ENCODE measurements around the gene CSNK2A2.

CSNK2A2 gene

DNA sequence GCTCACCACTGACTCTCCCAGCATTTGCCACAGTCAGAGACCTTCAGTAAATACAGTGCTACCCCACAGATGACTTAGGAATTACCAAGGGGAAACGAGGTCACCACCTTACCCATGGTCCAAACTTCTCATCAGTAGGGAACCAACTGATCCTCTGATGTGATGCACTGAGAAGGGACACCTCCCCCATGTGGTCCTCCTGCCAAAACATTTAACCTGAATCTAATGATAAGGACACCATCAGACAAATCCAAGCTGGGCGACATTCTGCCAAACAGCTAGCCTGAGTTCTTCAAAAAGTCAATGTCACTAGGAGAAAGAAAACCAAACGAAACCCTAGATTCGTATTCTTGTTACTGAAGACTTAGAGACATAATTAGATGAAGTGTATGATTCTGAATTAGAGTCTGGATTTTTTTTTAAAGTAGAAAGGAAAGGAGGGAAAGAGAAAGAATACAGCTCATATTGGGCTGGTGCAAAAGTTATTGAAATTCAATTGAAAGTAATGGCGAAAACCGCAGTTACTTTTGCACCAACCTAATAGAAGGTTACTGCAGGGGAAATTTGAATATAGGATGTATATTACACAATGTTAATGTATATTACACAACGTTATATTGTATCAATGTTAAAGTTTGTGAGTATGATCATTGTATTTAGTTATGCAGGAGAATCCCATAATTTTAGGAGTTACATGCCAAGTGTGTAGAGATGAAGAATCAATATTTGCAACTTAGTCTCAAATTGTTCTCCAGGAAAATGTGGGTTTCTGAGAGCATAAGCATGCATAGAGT is 2.3 kb upstream of the CSNK2A2 start:
- no peak overlapping the region for H3K27ac ChIP-seq (ENCODE audit: insufficient read depth, low read length, poor library complexity, severe bottlenecking)
- no peak for DNase-seq

DNA sequence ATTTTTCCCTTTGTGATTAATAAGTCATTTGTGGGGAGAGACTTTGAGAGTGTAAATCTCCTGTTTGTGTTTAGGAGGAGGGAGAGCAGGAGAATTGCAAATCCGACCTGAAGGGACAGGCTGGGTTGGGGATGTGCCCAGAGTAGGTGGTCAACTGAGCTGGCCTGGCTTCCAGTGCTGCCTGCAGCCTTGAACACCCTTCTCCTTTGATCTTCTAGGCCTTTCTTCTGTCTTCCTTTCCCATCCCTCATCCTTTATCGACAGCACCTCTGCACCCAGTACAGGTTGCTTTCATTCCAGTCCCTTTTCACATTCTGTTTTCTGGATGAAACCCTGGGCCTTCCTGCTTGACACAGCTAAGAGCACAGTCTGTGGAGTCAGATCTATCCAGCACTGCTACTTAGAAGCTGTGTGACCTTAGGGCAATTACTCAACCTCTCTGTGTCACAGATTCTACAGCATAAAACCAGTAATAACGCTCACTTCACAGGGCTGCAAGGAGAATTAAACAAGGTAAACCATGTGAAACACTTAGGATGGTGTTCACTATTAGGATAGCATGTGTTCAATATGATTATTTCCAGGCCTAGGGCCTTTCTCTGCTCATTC is 1.0 kb upstream of the CSNK2A2 start:
- H3K36me3 ChIP-seq (ENCODE audit: control insufficient read depth, insufficient read depth, low read length), result peaks cover 5% of the 10 kb centered on the region
- H3K4me1 ChIP-seq (ENCODE audit: control insufficient read depth, insufficient read depth, low read length, poor library complexity, severe bottlenecking), result peaks cover 17% of the 10 kb centered on the region
- H3K4me3 ChIP-seq (ENCODE audit: insufficient read depth, low read depth, low read length, poor library complexity, severe bottlenecking), result no peak overlapping the region
- peaks cover 2% of the 10 kb centered on the region for H3K27me3 ChIP-seq (replicated peaks; ENCODE audit: control insufficient read depth, insufficient read depth, low read length, poor library complexity, severe bottlenecking)
- no peaks in the 10 kb centered on the region for H3K9me3 ChIP-seq (ENCODE audit: control insufficient read depth, low read length)
- DNase-seq, result no peak
- no peak overlapping the region for H3K27ac ChIP-seq (ENCODE audit: insufficient read depth, low read length, poor library complexity, severe bottlenecking)

More for the DNA sequence above, 2.3 kb upstream of the CSNK2A2 start:
- no peak overlapping the region for H3K4me3 ChIP-seq (ENCODE audit: insufficient read depth, low read depth, low read length, poor library complexity, severe bottlenecking)
- peaks cover 2% of the 10 kb centered on the region for H3K27me3 ChIP-seq (replicated peaks; ENCODE audit: control insufficient read depth, insufficient read depth, low read length, poor library complexity, severe bottlenecking)
- H3K9me3 ChIP-seq (ENCODE audit: control insufficient read depth, low read length), result no peaks in the 10 kb centered on the region
- peaks cover 17% of the 10 kb centered on the region for H3K4me1 ChIP-seq (ENCODE audit: control insufficient read depth, insufficient read depth, low read length, poor library complexity, severe bottlenecking)
- no peaks in the 10 kb centered on the region for H3K36me3 ChIP-seq (ENCODE audit: control insufficient read depth, insufficient read depth, low read length)

DNA sequence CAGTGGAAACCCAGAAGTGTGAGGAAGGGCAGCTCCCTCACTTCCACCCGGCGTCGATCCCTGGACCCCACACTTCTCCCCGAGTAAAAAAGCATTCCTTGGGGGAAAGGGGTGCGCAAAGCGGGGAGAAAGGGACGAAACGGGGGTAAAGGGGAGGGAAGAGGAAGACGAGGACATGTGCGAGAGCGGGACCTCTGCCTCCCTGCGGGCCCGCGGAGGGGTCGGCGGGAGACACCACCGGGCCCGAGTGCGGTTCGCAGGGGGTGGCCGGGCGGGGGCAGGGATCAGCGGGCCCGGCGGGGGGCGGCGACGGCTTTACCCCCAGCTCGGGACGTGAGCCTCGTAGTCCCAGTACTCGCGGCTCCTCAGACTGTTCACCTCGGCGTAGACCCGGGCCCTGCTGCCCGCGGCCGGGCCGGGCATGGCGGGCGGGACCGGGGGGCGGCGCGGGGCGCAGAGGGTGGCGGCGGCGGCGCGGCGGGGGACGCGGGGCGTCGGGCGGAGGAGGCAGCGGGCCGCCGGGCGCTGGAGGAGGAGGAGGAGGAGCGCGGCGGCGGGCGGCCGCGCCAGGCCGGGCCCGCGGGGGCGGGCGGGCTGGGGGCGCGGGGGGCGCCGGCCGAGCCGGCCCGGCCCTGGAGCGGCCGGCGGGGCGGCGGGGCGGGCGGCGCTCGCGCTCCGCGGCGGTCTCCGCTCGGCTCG is 443 bp downstream of the CSNK2A2 start:
- Histone ChIP-seq H3K4me3 (ENCODE audit: insufficient read depth, low read depth, low read length, poor library complexity, severe bottlenecking) (peak overlapping the region; percentile 61), H3K27ac (ENCODE audit: insufficient read depth, low read length, poor library complexity, severe bottlenecking) (no peak overlapping the region), H3K36me3 (ENCODE audit: control insufficient read depth, insufficient read depth, low read length) (peaks cover 8% of the 10 kb centered on the region), H3K9me3 (ENCODE audit: control insufficient read depth, low read length) (no peaks in the 10 kb centered on the region), H3K4me1 (ENCODE audit: control insufficient read depth, insufficient read depth, low read length, poor library complexity, severe bottlenecking) (peaks cover 17% of the 10 kb centered on the region), H3K27me3 (replicated peaks; ENCODE audit: control insufficient read depth, insufficient read depth, low read length, poor library complexity, severe bottlenecking) (peaks cover 2% of the 10 kb centered on the region)
- no peak for DNase-seq

DNA sequence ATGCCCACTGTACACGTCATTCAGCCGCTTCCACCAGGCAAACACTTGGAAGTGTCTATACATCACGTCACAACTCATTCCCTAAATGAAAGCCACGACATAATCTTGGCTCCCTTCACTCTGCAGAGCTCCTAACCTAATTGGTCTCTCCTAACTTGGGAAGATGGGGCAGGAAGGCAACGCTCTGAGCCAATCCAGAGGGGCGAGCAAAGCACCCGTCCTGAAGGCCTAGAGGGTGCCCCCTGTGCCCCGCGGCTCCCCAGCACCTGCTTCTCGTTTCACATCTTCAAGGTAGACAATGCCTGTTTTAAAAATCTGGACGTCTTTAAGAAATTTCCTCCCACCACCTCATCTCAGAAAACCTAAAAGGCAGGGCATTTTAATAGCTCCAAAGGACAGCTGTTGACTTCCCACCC is 1.0 kb downstream of the CSNK2A2 start:
- peaks cover 17% of the 10 kb centered on the region for H3K4me1 ChIP-seq (ENCODE audit: control insufficient read depth, insufficient read depth, low read length, poor library complexity, severe bottlenecking)
- H3K27ac ChIP-seq (ENCODE audit: insufficient read depth, low read length, poor library complexity, severe bottlenecking), result no peak overlapping the region
- H3K36me3 ChIP-seq (ENCODE audit: control insufficient read depth, insufficient read depth, low read length), result peaks cover 8% of the 10 kb centered on the region
- H3K4me3 ChIP-seq (ENCODE audit: insufficient read depth, low read depth, low read length, poor library complexity, severe bottlenecking), result peak overlapping the region; percentile 61
- no peak for DNase-seq
- H3K9me3 ChIP-seq (ENCODE audit: control insufficient read depth, low read length), result no peaks in the 10 kb centered on the region
- peaks cover 2% of the 10 kb centered on the region for H3K27me3 ChIP-seq (replicated peaks; ENCODE audit: control insufficient read depth, insufficient read depth, low read length, poor library complexity, severe bottlenecking)

DNA sequence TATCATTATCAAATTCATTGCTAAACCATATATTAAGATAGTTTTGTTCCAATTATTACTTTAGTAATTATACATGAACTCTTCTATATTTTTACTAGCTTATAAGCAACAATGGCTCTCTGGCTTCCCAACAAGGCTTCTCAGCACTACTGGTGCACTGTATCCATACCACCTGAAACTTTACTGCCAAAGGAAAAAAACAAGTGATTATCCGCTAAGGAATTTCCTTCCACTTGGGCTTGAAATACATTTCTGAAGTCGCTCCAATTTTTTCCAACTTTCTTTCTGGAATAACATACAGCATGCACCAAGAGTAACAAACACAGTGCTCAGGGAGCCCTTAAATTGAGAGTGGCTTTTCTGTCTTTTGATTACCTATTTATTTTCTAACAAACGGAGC is 2.1 kb downstream of the CSNK2A2 start:
- H3K4me3 ChIP-seq (ENCODE audit: insufficient read depth, low read depth, low read length, poor library complexity, severe bottlenecking), result no peak overlapping the region
- peaks cover 8% of the 10 kb centered on the region for H3K36me3 ChIP-seq (ENCODE audit: control insufficient read depth, insufficient read depth, low read length)

DNA sequence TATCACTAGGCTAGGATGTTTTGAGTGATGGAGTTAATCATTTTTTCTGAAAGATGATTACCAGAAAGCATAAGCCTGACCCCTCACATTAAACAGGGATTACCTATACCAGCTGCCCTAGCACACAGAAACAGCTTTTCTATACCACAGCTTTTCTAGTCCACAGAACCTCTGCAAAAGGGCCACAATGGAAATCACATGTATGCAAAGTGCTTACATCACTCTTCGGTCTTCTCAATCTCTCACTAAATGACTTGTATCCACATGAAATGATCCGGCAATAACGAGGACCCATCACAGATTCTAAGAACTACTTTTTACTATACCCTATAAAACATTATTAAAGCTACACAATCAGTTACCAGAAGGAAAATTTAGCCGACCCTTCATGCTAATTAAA is 2.6 kb downstream of the CSNK2A2 start:
- DNase-seq, result no peak
- Histone ChIP-seq H3K36me3 (ENCODE audit: control insufficient read depth, insufficient read depth, low read length) (peaks cover 8% of the 10 kb centered on the region), H3K4me3 (ENCODE audit: insufficient read depth, low read depth, low read length, poor library complexity, severe bottlenecking) (no peak overlapping the region), H3K27me3 (replicated peaks; ENCODE audit: control insufficient read depth, insufficient read depth, low read length, poor library complexity, severe bottlenecking) (peaks cover 2% of the 10 kb centered on the region), H3K27ac (ENCODE audit: insufficient read depth, low read length, poor library complexity, severe bottlenecking) (no peak overlapping the region), H3K4me1 (ENCODE audit: control insufficient read depth, insufficient read depth, low read length, poor library complexity, severe bottlenecking) (peaks cover 17% of the 10 kb centered on the region), H3K9me3 (ENCODE audit: control insufficient read depth, low read length) (no peaks in the 10 kb centered on the region)

More for the DNA sequence above, 2.1 kb downstream of the CSNK2A2 start:
- peaks cover 17% of the 10 kb centered on the region for H3K4me1 ChIP-seq (ENCODE audit: control insufficient read depth, insufficient read depth, low read length, poor library complexity, severe bottlenecking)
- no peak for DNase-seq
- no peak overlapping the region for H3K27ac ChIP-seq (ENCODE audit: insufficient read depth, low read length, poor library complexity, severe bottlenecking)
- H3K9me3 ChIP-seq (ENCODE audit: control insufficient read depth, low read length), result no peaks in the 10 kb centered on the region
- H3K27me3 ChIP-seq (replicated peaks; ENCODE audit: control insufficient read depth, insufficient read depth, low read length, poor library complexity, severe bottlenecking), result peaks cover 2% of the 10 kb centered on the region

DNA sequence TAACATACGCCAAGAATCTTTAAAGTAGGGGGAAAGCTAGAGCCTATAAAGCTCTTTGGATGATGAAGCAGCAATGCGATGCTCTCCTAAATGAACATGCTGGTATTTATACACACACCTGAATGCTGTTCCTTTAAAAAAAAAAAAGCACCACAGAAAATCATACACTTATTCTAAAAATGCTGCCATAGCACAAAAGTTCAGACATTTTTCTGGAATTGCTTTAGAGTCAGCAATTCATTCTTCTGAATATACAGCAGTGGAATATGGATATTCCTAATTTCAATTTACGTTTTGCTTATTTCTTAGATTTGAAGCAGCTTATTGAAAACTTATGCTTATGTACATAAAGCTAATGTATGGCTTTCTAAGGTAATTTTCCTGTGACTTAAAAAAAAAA is 3.1 kb downstream of the CSNK2A2 start:
- Histone ChIP-seq H3K4me1 (ENCODE audit: control insufficient read depth, insufficient read depth, low read length, poor library complexity, severe bottlenecking) (peaks cover 17% of the 10 kb centered on the region), H3K36me3 (ENCODE audit: control insufficient read depth, insufficient read depth, low read length) (peaks cover 8% of the 10 kb centered on the region), H3K4me3 (ENCODE audit: insufficient read depth, low read depth, low read length, poor library complexity, severe bottlenecking) (no peak overlapping the region), H3K9me3 (ENCODE audit: control insufficient read depth, low read length) (no peaks in the 10 kb centered on the region), H3K27ac (ENCODE audit: insufficient read depth, low read length, poor library complexity, severe bottlenecking) (no peak overlapping the region), H3K27me3 (replicated peaks; ENCODE audit: control insufficient read depth, insufficient read depth, low read length, poor library complexity, severe bottlenecking) (peaks cover 2% of the 10 kb centered on the region)
- no peak for DNase-seq

DNA sequence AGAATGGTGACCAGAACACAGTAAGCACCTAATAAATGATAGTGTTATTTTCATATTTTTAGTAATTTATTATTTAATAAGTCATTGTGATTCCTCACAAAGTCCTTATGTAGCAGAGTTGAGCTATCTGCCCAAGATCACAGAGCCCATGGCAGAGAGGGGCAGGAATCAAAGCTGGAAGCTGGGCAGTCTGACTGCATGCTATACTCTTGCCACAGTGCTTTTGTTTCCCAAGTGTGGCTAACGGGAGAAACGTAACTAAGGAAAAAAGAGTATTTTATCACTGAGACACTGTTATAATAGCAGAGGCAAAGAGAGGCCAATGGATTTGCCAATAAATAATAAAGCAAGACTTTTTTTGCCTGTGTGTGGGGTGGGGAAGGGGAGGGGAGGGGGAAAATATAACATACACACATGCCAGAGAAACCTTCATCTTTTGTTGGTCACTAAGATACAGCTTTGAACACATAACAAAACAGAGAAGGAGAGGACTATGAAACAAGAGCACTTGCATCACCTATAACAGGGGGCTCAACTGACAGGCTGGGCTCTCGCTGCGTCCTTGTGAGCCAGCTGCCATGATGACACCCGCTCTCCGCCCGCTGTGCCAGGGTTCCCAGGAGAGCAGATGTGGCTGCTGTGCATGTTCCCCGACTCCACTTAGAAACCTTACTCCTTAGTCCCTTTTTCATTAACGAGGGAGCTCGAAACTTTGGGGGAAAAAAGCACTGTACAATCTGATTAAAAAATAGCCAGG is 10.1 kb downstream of the CSNK2A2 start:
- H3K4me3 ChIP-seq (ENCODE audit: insufficient read depth, low read depth, low read length, poor library complexity, severe bottlenecking), result no peak overlapping the region
- H3K27me3 ChIP-seq (replicated peaks; ENCODE audit: control insufficient read depth, insufficient read depth, low read length, poor library complexity, severe bottlenecking), result no peaks in the 10 kb centered on the region
- peaks cover 43% of the 10 kb centered on the region for H3K36me3 ChIP-seq (ENCODE audit: control insufficient read depth, insufficient read depth, low read length)
- no peaks in the 10 kb centered on the region for H3K9me3 ChIP-seq (ENCODE audit: control insufficient read depth, low read length)
- DNase-seq, result no peak
- no peaks in the 10 kb centered on the region for H3K4me1 ChIP-seq (ENCODE audit: control insufficient read depth, insufficient read depth, low read length, poor library complexity, severe bottlenecking)
- H3K27ac ChIP-seq (ENCODE audit: insufficient read depth, low read length, poor library complexity, severe bottlenecking), result no peak overlapping the region

DNA sequence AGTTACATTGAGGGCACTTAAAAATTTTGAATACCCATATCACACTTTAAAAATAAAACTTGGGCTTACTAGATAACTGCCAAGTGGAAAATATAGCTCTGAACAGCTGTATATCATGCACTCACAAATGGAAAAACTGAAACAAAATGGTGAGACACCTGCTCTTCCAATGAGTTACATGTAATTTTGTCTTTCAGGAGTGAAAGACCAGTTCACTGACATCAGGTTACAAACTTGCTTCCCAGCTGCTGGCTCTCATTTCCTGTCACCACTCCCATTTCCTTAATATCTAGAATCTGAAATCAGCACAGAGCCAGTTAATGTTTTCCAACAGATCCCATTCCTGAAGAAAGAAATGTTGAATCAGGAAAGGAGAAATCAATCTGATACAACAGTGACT is 10.8 kb downstream of the CSNK2A2 start:
- Histone ChIP-seq H3K4me1 (ENCODE audit: control insufficient read depth, insufficient read depth, low read length, poor library complexity, severe bottlenecking) (no peaks in the 10 kb centered on the region), H3K27me3 (replicated peaks; ENCODE audit: control insufficient read depth, insufficient read depth, low read length, poor library complexity, severe bottlenecking) (no peaks in the 10 kb centered on the region), H3K27ac (ENCODE audit: insufficient read depth, low read length, poor library complexity, severe bottlenecking) (no peak overlapping the region), H3K36me3 (ENCODE audit: control insufficient read depth, insufficient read depth, low read length) (peaks cover 43% of the 10 kb centered on the region), H3K9me3 (ENCODE audit: control insufficient read depth, low read length) (no peaks in the 10 kb centered on the region), H3K4me3 (ENCODE audit: insufficient read depth, low read depth, low read length, poor library complexity, severe bottlenecking) (no peak overlapping the region)
- no peak for DNase-seq

Data from effector memory CD4-positive, alpha-beta T cell (primary cell).